ENCODE data around the gene PARD3B.
"Not testable (repeated sequence)": the region's sequence is repeated elsewhere in the genome, so short reads cannot be mapped to it uniquely, and the experiment has no call there.

PARD3B gene

DNA sequence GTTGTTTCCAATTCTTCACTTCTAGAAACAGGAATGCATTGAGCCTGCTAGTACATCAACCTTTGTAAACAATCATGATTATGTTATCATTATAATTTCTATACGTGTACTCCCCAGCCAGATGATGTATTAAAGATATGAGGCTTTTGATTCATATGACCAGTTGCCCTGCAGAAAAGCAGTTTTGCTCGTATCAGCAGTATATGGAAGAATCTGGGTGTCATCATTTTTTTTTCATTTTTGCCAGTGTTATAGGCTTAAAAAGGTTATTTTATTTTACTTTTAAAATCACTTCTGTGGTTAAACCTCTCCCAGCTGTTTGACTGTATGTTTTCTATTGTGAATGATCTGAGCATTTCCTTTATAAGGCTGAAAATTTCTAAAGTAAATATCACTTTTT, 665.2 kb downstream of the PARD3B start:
- no peak overlapping the region for H3K4me3 ChIP-seq (ENCODE audit: low read depth, low read length)
- no peak for DNase-seq (ENCODE audit: low read depth)
- TF ChIP-seq, protein P1, sequence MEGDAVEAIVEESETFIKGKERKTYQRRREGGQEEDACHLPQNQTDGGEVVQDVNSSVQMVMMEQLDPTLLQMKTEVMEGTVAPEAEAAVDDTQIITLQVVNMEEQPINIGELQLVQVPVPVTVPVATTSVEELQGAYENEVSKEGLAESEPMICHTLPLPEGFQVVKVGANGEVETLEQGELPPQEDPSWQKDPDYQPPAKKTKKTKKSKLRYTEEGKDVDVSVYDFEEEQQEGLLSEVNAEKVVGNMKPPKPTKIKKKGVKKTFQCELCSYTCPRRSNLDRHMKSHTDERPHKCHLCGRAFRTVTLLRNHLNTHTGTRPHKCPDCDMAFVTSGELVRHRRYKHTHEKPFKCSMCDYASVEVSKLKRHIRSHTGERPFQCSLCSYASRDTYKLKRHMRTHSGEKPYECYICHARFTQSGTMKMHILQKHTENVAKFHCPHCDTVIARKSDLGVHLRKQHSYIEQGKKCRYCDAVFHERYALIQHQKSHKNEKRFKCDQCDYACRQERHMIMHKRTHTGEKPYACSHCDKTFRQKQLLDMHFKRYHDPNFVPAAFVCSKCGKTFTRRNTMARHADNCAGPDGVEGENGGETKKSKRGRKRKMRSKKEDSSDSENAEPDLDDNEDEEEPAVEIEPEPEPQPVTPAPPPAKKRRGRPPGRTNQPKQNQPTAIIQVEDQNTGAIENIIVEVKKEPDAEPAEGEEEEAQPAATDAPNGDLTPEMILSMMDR (IDR thresholded peaks at IDR 0.05; ENCODE audit: control insufficient read depth, extremely low read depth, insufficient read depth): no peak

DNA sequence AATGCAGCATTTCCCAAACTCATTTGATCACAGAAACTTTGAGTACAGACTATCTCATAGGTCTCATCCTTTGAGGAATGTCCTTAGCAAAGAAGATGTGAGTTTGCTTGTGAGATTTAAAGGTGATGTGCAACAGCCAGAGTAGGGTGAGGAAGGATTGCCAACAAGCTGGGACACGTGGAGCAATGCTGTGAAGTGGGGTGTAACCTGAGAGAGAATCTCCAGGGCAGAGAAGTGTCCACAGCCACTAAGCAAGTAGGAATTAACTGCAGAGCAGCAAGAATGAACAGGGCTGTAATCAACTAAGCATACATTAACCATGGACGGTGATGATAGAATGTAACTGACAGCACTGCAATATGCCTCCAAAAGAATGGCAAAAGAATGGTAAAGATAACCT, 667.1 kb downstream of the PARD3B start:
- TF ChIP-seq, protein P1 (IDR thresholded peaks at IDR 0.05; ENCODE audit: control insufficient read depth, extremely low read depth, insufficient read depth): no peak
- H3K4me3 ChIP-seq (ENCODE audit: low read depth, low read length): no peak overlapping the region
- DNase-seq (ENCODE audit: low read depth): no peak

DNA sequence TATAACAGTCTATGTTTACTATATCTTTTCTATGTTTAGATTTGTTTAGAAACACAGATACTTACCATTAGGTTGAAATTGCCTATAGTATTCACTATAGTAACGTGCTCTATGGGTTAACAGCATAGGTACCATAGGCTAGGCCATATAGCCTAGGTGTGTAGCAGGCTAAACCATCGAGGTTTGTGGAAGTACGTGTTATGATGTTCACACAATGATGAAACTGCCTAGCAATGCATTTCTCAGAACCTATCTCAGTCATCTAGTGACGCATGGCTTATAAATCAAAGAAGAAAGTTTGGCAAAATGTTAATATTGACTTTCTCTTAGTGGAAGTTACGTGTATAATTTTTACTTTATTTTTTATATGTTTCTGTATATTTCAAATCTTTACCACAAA, 670.8 kb downstream of the PARD3B start:
- H3K4me3 ChIP-seq (ENCODE audit: low read depth, low read length): no peak overlapping the region
- TF ChIP-seq, protein P1 (IDR thresholded peaks at IDR 0.05; ENCODE audit: control insufficient read depth, extremely low read depth, insufficient read depth): no peak
- DNase-seq (ENCODE audit: low read depth): no peak

DNA sequence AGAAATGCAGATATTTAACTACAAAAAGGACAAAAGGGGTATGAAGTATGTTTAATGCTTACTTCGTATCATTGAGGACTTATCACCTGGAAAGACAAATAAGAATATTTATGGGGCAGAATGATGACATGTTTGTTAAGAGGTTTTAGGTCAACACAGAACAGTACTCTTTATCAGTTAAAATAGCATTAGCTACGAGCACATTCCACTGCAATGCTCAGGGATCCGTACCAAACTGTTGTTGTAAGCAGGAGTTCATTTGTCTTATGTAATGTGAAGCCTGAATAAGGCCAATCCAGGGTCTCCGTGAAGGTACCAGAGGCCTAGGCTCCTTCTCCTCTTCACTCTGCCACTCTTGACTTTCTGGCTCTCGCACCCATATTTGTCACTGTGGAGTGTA, 671.3 kb downstream of the PARD3B start:
- DNase-seq (ENCODE audit: low read depth): peak; percentile 19
- TF ChIP-seq, protein P1 (IDR thresholded peaks at IDR 0.05; ENCODE audit: control insufficient read depth, extremely low read depth, insufficient read depth): no peak
- no peak overlapping the region for H3K4me3 ChIP-seq (ENCODE audit: low read depth, low read length)

DNA sequence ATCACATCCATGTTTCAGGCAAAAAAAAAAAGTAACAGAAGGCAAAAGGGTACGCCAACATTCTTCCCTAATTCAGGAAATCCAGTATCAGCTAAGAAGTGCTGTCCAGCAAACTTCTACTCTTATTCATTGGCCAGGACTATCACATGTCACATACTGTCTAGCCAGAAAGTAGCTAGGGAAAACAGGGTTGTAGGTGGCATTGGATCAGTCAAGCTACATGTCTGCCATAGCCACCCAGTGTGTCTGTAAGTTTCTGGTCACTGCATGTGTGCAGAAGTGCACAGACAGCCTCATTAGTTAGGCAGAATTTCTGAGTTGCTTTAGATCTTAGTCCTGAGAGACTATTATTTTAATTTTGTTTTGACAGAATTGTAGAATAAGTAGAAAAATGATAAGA, 671.7 kb downstream of the PARD3B start:
- DNase-seq (ENCODE audit: low read depth): no peak
- H3K4me3 ChIP-seq (ENCODE audit: low read depth, low read length): no peak overlapping the region
- TF ChIP-seq, protein P1 (IDR thresholded peaks at IDR 0.05; ENCODE audit: control insufficient read depth, extremely low read depth, insufficient read depth): no peak

DNA sequence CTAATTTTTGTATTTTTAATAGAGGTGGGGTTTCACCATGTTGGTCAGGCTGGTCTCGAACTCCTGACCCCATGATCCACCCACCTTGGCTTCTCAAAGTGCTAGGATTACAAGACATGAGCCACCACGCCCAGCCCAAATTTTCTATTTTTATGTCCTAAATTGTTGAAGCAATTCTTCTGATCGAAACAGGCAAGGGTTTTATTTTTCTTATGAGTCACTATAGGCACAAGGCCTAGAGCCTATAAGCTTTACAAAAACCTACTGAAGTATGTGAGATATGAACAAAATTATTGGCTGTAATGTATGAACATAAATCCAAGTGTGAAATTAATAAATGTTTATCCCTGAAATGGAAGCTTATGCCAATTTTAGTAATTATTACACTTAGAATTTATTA, 672.8 kb downstream of the PARD3B start:
- DNase-seq (ENCODE audit: low read depth): no peak
- no peak overlapping the region for H3K4me3 ChIP-seq (ENCODE audit: low read depth, low read length)
- TF ChIP-seq, protein P1 (IDR thresholded peaks at IDR 0.05; ENCODE audit: control insufficient read depth, extremely low read depth, insufficient read depth): no peak

DNA sequence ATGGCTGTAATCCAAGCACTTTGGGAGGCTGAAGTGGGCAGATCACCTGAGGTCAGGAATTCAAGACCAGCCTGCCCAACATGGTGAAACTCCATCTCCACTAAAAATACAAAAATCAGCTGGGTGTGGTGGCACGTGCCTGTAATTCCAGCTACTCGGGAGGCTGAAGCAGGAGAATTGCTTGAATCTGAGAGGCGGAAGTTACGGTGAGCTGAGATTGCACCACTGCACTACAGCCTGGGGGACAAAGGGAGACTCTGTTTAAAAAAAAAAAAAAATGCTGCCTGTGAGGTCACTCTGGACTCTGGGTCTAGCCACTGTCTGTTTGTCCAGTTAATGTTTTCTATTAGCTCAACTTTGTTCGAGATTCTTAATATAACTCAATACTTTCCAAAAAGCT, 673.5 kb downstream of the PARD3B start:
- DNase-seq (ENCODE audit: low read depth); H3K4me3 ChIP-seq (ENCODE audit: low read depth, low read length): not testable (repeated sequence)

DNA sequence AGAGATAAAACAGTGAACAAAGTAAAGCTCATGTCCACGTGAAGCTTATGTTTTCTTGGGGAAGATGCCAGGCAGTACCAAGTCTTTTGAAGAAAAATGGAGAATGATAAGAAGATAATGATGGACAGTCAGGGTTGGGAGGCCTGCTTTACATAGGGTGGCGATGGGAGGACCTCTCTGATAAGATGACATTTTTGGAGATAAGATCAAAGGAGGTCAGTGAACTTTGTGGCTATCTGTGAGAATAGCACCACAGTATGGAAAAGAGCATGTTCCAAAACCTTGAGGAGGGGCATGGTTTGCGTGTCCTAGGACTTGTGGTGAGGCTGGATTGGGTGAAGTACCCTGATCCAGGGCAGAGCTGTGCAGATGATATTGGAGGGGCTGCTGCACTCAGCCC, 675.3 kb downstream of the PARD3B start:
- DNase-seq (ENCODE audit: low read depth): no peak

More for the DNA sequence above, 675.3 kb downstream of the PARD3B start:
- TF ChIP-seq, protein P1 (IDR thresholded peaks at IDR 0.05; ENCODE audit: control insufficient read depth, extremely low read depth, insufficient read depth): no peak
- H3K4me3 ChIP-seq (ENCODE audit: low read depth, low read length): no peak overlapping the region
